ENCODE measurements around the gene PPP1R13B.

Gene PPP1R13B

DNA sequence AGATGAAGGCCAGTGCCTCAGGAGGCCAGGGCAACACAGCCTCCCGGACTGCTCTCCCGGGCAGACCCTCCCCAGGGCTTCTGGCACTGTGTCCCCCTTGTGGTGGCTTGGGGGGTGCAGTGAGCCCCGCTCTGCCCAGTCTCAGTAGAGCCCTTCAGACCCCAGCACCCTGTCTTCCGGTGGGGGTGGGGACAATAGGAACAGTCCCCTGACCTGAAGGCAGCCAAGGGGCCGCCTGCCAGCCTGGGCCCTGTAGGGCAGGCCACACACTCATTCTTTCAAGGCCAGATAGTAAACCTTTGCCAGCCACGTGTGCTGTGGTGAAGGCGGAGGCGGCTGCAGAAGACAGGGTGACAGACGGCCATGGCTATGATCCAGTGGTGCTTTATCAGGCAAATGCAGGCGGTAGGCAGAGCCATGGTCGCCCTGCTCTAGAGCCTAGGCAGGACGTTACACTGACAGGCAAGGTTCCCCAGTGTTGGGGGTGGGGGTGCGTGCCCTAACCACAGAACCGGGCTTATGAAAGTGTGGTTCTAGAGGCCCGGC, 116.8 kb downstream of the PPP1R13B start:
- no peaks in the 10 kb centered on the region for H3K4me1 Mint-ChIP-seq (ENCODE audit: low read depth)
- no peaks in the 10 kb centered on the region for H3K9me3 Mint-ChIP-seq
- no peak overlapping the region for H3K4me3 Mint-ChIP-seq
- H3K27ac Mint-ChIP-seq, result no peak overlapping the region
- intact Hi-C loops (cut with micrococcal nuclease), result no loop called here
- H3K36me3 Mint-ChIP-seq (ENCODE audit: low read depth), result peaks cover 95% of the 10 kb centered on the region
- no peaks in the 10 kb centered on the region for H3K27me3 Mint-ChIP-seq

DNA sequence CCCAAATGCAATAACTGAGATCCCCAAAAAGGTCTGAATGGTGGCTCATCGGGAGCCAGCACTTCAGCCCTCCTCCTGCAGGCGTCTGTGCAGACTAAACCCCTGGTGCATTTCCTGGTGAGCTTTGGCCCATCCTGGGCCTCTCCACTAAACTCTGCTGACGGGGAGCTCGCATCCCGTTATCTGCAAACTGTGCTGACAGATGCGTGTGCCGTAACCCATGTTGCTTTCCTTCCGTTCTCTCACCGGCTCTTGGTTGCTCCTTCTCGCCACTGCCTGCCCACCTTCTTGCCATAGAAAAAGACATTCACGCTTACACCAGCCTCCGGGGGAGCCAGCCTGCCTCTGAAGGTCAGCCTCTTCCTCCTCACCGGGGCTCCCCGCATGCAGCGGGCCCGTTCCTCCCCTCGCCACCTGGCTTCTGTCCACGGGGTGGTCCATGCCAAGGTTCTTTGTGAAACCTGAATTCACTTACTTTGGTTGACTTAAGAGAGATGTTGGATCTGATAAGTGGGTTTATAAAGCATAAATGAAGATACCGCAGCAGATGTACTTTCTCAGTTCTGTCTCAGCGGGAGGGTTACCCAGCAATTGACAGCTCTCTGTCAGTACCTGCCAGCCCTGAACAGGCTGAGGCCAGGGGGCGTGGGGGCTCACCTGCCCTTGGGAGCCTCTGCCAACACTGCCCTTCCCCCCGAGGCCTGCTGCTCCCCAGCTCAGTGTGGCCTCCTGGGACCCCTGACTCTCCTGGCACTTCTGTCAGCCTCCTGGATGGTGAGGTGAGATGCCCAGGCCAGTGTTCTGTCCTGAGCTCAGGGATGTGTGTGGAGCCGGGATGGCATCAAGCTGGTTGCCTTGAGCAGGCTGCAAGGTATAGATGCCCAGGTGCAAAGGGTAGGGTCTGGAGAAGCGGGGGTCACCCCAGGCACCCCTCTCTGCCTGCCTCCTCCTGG, 117.6 kb downstream of the PPP1R13B start:
- Mint-ChIP-seq H3K4me1 (ENCODE audit: low read depth) (no peaks in the 10 kb centered on the region), H3K36me3 (ENCODE audit: low read depth) (peaks cover 97% of the 10 kb centered on the region), H3K4me3 (no peak overlapping the region), H3K9me3 (no peaks in the 10 kb centered on the region), H3K27ac (no peak overlapping the region), H3K27me3 (no peaks in the 10 kb centered on the region)
- intact Hi-C loops (cut with micrococcal nuclease), result no loop called here

DNA sequence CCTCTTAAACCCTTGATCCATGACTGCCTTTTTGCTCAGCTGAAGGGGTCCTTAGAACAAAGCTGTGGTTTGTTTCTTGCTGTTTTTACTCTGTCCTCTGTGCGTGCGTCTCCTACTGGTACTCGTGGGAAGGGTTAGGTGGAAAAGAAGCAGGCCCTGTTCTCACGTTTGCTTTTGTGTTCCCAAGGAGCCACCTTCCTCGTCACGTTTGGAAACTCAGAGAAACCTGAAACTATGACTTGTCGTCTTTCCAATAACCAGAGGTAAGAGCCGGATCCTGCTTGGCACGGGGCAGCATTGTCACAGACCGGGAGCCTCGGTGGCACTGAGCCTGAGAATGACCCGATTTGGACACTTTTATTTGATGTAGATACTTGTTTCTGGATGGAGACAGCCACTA, 118.7 kb downstream of the PPP1R13B start:
- Mint-ChIP-seq H3K4me3 (no peak overlapping the region), H3K4me1 (ENCODE audit: low read depth) (no peaks in the 10 kb centered on the region), H3K27me3 (no peaks in the 10 kb centered on the region), H3K36me3 (ENCODE audit: low read depth) (peaks cover 91% of the 10 kb centered on the region), H3K27ac (no peak overlapping the region), H3K9me3 (no peaks in the 10 kb centered on the region)
- intact Hi-C loops (cut with micrococcal nuclease), result no loop called here

DNA sequence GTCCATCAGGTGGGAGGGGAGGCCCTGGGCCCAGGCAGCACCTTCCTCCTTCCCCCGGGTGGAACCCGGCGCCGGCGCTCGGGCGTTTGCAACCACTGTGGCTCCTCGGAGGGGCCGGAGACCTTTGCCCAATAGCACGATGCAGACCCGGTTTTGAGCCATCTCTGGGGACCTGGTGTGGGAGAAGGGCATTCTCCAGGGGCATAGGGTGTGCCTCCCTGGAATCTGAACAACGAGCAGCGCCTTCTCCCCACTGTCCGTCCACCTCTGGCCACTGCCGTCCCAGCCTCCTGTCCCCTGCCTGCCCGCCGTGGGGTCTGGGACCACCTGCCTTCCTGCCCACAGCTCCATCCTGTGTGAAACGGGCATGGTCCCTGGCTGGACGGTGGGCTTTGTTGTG, 119.2 kb downstream of the PPP1R13B start:
- intact Hi-C loops (cut with micrococcal nuclease), result no loop called here
- H3K4me3 Mint-ChIP-seq, result no peak overlapping the region
- peaks cover 4% of the 10 kb centered on the region for H3K4me1 Mint-ChIP-seq (ENCODE audit: low read depth)
- H3K27me3 Mint-ChIP-seq, result no peaks in the 10 kb centered on the region
- no peak overlapping the region for H3K27ac Mint-ChIP-seq
- peaks cover 86% of the 10 kb centered on the region for H3K36me3 Mint-ChIP-seq (ENCODE audit: low read depth)
- H3K9me3 Mint-ChIP-seq, result no peaks in the 10 kb centered on the region

DNA sequence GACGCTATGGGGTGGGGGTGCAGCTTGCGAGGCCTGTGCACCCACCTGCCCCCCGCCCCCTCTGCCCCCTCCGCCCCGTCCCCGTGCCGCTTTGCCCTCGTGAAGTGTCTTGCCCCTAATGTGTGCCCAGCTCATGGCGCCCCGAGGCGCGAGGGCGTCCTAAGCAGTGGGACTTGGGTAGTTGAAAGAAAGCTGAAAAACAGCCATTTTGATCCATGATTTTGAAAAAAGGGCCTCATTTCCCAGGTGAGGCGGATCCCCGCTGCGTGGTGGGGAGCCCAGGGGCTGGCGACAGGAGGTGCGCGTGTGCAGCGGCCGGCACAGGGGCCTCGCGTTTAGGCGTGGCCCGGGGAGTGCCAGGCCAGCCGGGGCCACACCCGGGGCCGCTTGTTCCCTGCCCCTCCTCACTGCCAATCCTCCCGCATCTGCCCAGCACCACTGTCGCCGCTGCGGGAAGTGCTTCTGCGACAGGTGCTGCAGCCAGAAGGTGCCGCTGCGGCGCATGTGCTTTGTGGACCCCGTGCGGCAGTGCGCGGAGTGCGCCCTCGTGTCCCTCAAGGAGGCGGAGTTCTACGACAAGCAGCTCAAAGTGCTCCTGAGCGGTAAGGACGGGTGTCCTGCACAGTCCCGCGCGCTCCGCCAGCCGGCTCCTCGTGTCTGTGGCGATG, 119.9 kb downstream of the PPP1R13B start:
- Mint-ChIP-seq H3K4me1 (ENCODE audit: low read depth) (peaks cover 7% of the 10 kb centered on the region), H3K36me3 (ENCODE audit: low read depth) (peaks cover 79% of the 10 kb centered on the region), H3K9me3 (no peaks in the 10 kb centered on the region), H3K27me3 (no peaks in the 10 kb centered on the region), H3K4me3 (no peak overlapping the region), H3K27ac (no peak overlapping the region)
- intact Hi-C loops (cut with micrococcal nuclease), result no loop called here

DNA sequence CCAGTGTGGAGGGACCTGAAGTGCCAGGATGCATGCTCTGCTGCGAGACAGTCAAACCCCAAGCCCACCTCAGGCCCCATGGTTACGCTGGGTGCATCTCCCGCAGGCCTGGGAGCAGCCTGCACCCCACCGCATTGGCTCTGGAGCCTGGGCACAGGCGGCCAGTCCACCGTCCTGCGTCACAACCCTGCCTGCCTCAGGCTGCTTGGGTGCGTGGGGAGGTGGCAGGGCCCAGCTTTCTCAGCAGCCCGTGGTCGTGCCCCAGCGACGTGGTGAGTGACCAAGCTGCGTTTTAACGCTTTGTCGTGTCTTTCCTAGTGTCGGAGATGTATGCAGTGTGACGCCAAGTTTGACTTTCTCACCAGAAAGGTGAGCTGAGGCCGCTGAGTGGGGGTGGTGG, 120.9 kb downstream of the PPP1R13B start:
- Mint-ChIP-seq H3K4me1 (ENCODE audit: low read depth) (peaks cover 7% of the 10 kb centered on the region), H3K36me3 (ENCODE audit: low read depth) (peaks cover 70% of the 10 kb centered on the region), H3K27me3 (no peaks in the 10 kb centered on the region), H3K27ac (no peak overlapping the region), H3K4me3 (no peak overlapping the region), H3K9me3 (no peaks in the 10 kb centered on the region)
- intact Hi-C loops (cut with micrococcal nuclease), result no loop called here

DNA sequence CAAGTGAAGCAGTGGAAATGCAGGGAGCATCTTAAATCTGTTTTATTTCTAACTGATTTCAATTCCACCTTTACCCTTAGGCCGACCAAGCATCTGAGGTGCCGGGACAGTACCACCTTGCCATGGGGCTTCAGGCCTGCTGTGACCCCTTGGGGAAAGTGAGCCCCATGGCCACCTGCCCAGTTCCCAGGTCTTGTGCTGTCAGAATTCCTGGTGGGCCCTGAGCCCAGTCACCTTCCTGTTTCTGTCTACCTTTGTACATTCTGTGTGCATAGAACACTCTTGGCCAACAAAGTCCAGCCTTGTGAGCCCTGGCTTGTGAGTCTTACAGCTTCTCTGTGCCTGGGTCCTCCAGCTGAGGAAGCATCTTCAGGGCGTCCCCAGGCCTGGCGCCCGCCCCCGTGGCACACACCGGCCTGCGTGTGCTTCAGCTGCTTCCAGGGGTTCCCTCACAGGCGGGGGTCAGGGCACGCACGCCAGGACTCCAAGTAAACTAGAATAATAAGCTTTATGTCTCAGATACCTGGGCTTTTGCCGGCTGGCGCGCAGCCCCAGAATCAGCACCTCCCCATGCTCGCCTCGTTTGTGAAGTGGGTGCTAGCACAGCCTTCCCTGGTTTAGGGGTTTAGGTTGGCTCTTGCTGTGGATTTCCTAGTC, 121.5 kb downstream of the PPP1R13B start:
- Mint-ChIP-seq H3K27me3 (no peaks in the 10 kb centered on the region), H3K36me3 (ENCODE audit: low read depth) (peaks cover 71% of the 10 kb centered on the region), H3K4me3 (no peak overlapping the region), H3K27ac (no peak overlapping the region), H3K4me1 (ENCODE audit: low read depth) (peaks cover 12% of the 10 kb centered on the region), H3K9me3 (no peaks in the 10 kb centered on the region)
- intact Hi-C loops (cut with micrococcal nuclease), result no loop called here

DNA sequence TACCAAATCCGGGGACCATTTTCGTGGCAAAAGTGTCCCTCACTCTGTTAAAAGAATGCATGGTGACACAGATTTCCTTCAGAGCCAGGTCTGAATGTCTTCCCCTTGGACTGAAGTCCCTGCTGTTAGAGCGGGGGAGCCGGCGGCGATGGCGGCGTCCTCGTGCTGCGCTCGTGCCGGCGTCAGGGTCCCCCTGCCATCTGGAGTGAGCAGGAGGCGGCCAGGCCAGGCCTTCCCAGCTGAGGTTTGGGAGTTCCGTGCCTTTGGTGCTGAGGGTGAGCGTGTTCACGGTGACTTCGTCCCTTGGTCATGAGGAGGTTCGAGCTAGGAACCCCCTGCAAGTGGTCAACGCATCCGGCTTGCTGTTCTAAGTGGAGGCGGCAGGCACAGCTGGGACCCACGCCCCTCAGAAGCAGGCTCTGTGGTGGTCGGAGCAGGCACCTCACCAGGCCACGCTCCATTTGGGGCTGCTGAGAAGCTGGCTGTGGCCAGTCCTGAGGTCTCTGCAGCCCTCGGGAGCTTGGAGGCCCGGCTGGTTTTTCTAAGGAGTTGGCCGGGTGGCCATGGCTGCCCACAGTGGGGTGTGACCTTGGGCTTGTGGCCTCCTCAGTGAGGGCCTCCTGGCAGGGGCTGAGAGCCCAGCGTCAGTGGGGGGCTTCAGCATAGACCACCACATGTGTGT, 122.2 kb downstream of the PPP1R13B start:
- Mint-ChIP-seq H3K9me3 (no peaks in the 10 kb centered on the region), H3K36me3 (ENCODE audit: low read depth) (peaks cover 64% of the 10 kb centered on the region), H3K27ac (no peak overlapping the region), H3K4me1 (ENCODE audit: low read depth) (peaks cover 14% of the 10 kb centered on the region), H3K4me3 (no peak overlapping the region), H3K27me3 (no peaks in the 10 kb centered on the region)
- intact Hi-C loops (cut with micrococcal nuclease), result no loop called here

DNA sequence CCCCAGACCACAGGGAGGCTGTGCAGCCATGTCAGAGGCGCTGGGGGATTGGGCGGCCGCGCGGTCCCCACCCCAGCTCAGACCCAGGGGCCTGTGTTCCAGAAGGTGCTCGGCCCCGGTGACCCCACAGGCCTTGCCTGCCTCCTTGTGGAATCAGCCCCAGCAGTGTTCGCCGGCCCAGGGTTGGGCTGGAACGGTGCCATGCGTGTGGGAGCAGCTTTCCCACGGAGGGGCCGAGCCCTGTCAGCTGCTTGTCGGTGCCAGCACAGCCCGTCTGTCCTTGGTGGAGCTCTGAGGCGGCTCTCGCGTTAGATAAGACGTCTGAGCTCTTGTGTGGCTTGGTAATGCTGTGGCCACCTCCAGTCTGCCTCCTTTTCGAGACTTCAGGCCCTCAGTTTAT, 123.3 kb downstream of the PPP1R13B start:
- no peak overlapping the region for H3K4me3 Mint-ChIP-seq
- H3K27me3 Mint-ChIP-seq, result no peaks in the 10 kb centered on the region
- intact Hi-C loops (cut with micrococcal nuclease), result no loop called here
- H3K27ac Mint-ChIP-seq, result no peak overlapping the region
- H3K36me3 Mint-ChIP-seq (ENCODE audit: low read depth), result peaks cover 62% of the 10 kb centered on the region
- H3K9me3 Mint-ChIP-seq, result no peaks in the 10 kb centered on the region
- H3K4me1 Mint-ChIP-seq (ENCODE audit: low read depth), result peaks cover 20% of the 10 kb centered on the region

DNA sequence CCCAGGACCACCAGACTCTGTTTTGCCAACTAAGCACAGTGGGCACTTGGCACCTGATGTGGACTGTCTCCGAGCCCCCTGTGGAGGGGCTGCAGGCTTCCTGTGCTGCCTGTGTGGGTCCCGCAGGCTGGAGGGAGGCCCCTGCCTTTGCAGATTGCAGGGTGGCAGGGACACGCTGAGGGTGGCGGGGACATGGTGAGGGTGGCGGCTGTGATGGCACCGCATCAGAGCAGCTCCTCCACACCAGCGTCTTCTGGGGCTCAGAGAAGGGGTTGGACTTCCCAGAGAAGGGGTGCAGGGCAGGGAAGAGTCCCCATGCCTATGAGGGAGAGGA, 123.7 kb downstream of the PPP1R13B start:
- no peaks in the 10 kb centered on the region for H3K27me3 Mint-ChIP-seq
- peaks cover 21% of the 10 kb centered on the region for H3K4me1 Mint-ChIP-seq (ENCODE audit: low read depth)
- intact Hi-C loops (cut with micrococcal nuclease), result no loop called here
- H3K27ac Mint-ChIP-seq, result no peak overlapping the region
- peaks cover 62% of the 10 kb centered on the region for H3K36me3 Mint-ChIP-seq (ENCODE audit: low read depth)
- H3K4me3 Mint-ChIP-seq, result no peak overlapping the region
- no peaks in the 10 kb centered on the region for H3K9me3 Mint-ChIP-seq

DNA sequence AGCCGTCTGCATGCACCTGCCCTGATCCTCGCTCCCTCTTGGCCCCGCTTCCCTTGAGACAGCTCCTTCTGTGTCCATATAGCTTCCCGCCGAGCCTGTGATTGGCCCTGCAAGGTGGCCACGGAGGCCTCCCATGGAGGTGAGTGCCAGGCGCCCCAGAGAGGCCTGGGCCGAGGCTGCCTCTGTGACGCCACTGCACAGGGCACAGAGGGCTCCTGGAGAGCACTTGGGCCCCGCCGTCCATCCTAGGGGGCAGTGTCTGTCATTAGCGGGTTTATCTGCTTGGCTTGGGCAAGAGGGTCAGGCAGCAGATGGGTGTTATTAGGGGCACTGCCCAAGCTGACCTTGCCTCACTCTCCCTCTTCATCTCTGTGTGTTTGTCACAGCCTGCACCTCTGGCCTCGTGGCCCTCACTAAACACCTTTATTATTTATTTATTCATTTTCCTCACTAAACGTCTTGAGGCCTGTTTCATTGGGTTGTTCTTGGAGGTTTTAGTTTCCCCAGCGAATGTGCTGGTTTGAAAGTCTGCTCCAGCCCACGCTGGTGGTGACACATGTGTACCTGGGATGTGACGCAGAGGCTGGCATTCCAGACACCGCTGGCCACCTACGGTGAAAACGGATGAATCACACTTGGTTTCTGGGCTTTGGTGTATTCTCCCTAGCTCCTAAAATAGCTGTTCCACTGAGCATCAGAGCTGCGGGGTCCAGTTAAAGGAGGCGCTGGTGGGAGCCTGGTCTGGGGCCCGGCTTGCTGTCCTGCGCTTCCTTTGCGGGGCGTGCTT, 125.8 kb downstream of the PPP1R13B start:
- no peak overlapping the region for H3K4me3 Mint-ChIP-seq
- no peaks in the 10 kb centered on the region for H3K9me3 Mint-ChIP-seq
- no peaks in the 10 kb centered on the region for H3K27me3 Mint-ChIP-seq
- H3K27ac Mint-ChIP-seq, result no peak overlapping the region
- intact Hi-C loops (cut with micrococcal nuclease), result no loop called here
- H3K4me1 Mint-ChIP-seq (ENCODE audit: low read depth), result peaks cover 43% of the 10 kb centered on the region
- H3K36me3 Mint-ChIP-seq (ENCODE audit: low read depth), result peaks cover 58% of the 10 kb centered on the region

DNA sequence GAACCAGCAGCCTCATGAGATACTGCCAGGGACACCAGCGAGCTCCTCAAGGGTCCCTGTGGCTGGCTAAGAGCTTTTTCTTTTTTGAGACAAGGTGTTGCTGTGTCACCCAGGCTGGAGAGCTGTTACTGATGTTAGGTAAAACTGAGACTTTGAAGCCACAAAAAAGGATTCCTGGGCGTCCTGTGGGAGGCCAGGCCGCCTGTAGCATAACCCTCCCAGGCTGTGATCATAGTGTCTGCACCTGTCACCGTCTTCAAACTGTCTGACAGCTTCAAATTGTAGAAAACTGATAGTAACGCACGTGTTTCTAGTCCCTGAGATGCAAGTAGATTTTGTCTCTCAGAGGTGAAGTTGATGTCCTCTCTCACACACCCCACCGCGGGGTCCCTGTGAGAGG, 127.6 kb downstream of the PPP1R13B start:
- Mint-ChIP-seq H3K9me3 (no peaks in the 10 kb centered on the region), H3K27ac (no peak overlapping the region), H3K4me1 (ENCODE audit: low read depth) (peaks cover 51% of the 10 kb centered on the region), H3K4me3 (no peak overlapping the region), H3K27me3 (no peaks in the 10 kb centered on the region), H3K36me3 (ENCODE audit: low read depth) (peaks cover 46% of the 10 kb centered on the region)
- intact Hi-C loops (cut with micrococcal nuclease), result loop anchor here (5.0 kb wide), 1 partner anchor 157 kb away; the partner anchor contains the start of genes BAG5 and COA8

DNA sequence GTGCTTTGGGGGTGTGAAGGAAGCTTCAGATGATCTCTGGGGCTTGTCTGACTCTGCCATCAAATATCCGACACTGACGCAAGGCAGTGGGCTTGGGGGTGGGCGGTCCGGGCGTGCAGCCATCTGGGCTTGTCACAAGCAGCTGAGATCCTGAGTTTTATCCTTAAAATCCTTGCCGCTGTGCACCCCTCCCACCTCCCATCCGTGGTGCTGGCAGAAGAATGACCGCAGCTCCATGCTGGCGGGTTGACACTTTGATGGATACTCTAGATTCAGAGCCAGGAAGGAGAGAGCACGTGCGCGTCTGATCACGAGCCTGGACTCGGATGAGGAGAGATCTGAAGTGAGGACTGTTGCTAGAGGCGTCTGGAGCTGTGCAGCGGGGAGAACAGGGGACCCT, 128.8 kb downstream of the PPP1R13B start:
- Mint-ChIP-seq H3K27ac (no peak overlapping the region), H3K4me3 (no peak overlapping the region), H3K4me1 (ENCODE audit: low read depth) (peaks cover 62% of the 10 kb centered on the region), H3K9me3 (no peaks in the 10 kb centered on the region), H3K36me3 (ENCODE audit: low read depth) (peaks cover 42% of the 10 kb centered on the region), H3K27me3 (no peaks in the 10 kb centered on the region)
- intact Hi-C loops (cut with micrococcal nuclease), result loop anchor here (5.0 kb wide), 1 partner anchor 156 kb away; the partner anchor contains the start of genes BAG5 and COA8
